Mesenteric fat pad (tissue), 1 donor: ENCODE results near the gene NRXN2. TPM values are rescaled to one million over a fixed set of nuclear protein-coding genes. Genes with fewer than 3 reads are reported as not detected.
"Not testable (repeated sequence)": the region's sequence is repeated elsewhere in the genome, so short reads cannot be mapped to it uniquely, and the experiment has no call there.

Source experiments
- DNase-seq: peaks from one replicate; pipeline ENCODE4 v3.0.0-alpha.2; 2020; ENCODE audit warnings: low spot score
- total RNA-seq: library from RNA; stranded (reverse); fragmentation: NEBNext Ultra II Directional; extraction: Animal tissue kit (Norgen Biotek cat#: 25700); gene quantifications from one replicate; pipeline ENCODE4 v1.2.1, GENCODE V29; 2021
- donor health status: DM: yes; HTN: yes; CAD: no.

NRXN2 gene
- total RNA-seq, 1 donor from 2014 or later, result 8.8 TPM

- no peak for DNase-seq
These were observed 45.5 kb downstream of the NRXN2 start for GRCh38 chr11:64677441-64678023.

GRCh38 chr11:64676261-64676615, 46.8 kb downstream of the NRXN2 start:
- DNase-seq, result no peak

GRCh38 chr11:64675450-64676260, 47.3 kb downstream of the NRXN2 start:
- DNase-seq, result no peak

GRCh38 chr11:64674774-64675173, 48.2 kb downstream of the NRXN2 start:
- no peak for DNase-seq

GRCh38 chr11:64673279-64673678, 49.7 kb downstream of the NRXN2 start:
- DNase-seq, result no peak

GRCh38 chr11:64672875-64673274, 50.1 kb downstream of the NRXN2 start:
- DNase-seq, result no peak

GRCh38 chr11:64670975-64671374, 52.0 kb downstream of the NRXN2 start:
- no peak for DNase-seq

- no peak for DNase-seq
These were observed 55.7 kb downstream of the NRXN2 start for GRCh38 chr11:64667154-64667745.

- DNase-seq, result no peak
These were observed 57.6 kb downstream of the NRXN2 start for GRCh38 chr11:64665411-64665821.

- DNase-seq, result not testable (repeated sequence)
These were observed 58.6 kb downstream of the NRXN2 start for GRCh38 chr11:64664236-64664870.

GRCh38 chr11:64663656-64664055, 59.3 kb downstream of the NRXN2 start:
- DNase-seq, result no peak

GRCh38 chr11:64661614-64662013, 61.4 kb downstream of the NRXN2 start:
- DNase-seq, result no peak

GRCh38 chr11:64661146-64661545, 61.9 kb downstream of the NRXN2 start:
- DNase-seq, result no peak

GRCh38 chr11:64660706-64661105, 62.3 kb downstream of the NRXN2 start:
- DNase-seq, result no peak

GRCh38 chr11:64660205-64660604, 62.8 kb downstream of the NRXN2 start:
- DNase-seq, result no peak

- DNase-seq, result no peak
These were observed 63.4 kb downstream of the NRXN2 start for GRCh38 chr11:64659417-64660144.

GRCh38 chr11:64658265-64658664, 64.7 kb downstream of the NRXN2 start:
- DNase-seq, result no peak

GRCh38 chr11:64656862-64657261, 66.1 kb downstream of the NRXN2 start:
- DNase-seq, result no peak

GRCh38 chr11:64655941-64656601, 66.9 kb downstream of the NRXN2 start:
- DNase-seq, result no peak

- DNase-seq, result no peak
These were observed 67.9 kb downstream of the NRXN2 start for GRCh38 chr11:64654958-64655541.
